Urothelium cell line (cell line): ENCODE data around the gene INTS7.

Source experiments
- DNase-seq: peaks from one replicate; pipeline ENCODE4 v3.0.0; 2011; ENCODE audit warnings: low spot score, mixed read lengths
- FAIRE-seq: peaks from 2 replicates; lab custom pipeline; 2011; peaks lifted over from hg19 to GRCh38; lab: Jason Lieb, UNC

The INTS7 gene, protein sequence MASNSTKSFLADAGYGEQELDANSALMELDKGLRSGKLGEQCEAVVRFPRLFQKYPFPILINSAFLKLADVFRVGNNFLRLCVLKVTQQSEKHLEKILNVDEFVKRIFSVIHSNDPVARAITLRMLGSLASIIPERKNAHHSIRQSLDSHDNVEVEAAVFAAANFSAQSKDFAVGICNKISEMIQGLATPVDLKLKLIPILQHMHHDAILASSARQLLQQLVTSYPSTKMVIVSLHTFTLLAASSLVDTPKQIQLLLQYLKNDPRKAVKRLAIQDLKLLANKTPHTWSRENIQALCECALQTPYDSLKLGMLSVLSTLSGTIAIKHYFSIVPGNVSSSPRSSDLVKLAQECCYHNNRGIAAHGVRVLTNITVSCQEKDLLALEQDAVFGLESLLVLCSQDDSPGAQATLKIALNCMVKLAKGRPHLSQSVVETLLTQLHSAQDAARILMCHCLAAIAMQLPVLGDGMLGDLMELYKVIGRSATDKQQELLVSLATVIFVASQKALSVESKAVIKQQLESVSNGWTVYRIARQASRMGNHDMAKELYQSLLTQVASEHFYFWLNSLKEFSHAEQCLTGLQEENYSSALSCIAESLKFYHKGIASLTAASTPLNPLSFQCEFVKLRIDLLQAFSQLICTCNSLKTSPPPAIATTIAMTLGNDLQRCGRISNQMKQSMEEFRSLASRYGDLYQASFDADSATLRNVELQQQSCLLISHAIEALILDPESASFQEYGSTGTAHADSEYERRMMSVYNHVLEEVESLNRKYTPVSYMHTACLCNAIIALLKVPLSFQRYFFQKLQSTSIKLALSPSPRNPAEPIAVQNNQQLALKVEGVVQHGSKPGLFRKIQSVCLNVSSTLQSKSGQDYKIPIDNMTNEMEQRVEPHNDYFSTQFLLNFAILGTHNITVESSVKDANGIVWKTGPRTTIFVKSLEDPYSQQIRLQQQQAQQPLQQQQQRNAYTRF

DNA sequence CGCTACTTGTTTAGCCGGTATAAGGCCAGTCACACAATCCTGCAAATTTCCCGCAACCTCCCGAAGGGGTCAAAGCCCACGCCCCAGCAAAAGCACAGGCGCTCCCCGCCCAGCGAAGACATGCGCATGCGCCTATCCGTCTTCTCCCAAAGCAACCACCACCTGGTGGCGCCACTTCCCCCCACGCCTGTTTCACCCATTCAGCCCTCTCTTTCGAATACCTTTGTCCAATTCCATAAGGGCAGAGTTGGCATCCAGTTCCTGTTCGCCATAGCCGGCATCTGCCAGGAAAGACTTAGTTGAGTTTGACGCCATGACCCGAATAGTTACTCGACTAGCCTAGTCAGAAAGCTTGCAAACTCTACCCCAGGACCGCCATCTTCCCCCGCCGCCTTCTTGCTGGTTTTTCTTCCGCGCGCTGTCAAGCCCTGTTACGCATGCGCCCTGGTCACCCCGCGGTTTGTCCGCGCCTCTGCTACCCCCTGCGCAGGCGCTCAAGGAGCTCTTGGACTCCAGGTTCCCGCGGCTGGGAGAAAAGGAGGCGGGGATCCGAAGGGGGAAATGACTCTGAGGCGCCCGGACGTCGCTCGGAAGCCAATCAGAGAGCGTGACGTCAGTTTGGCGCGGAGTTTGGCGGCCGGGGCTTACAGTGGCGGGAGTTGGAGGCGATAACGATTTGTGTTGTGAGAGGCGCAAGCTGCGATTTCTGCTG lies at the start of gene INTS7, which contains the start of gene DTL:
INTS7 (minus strand) TSS at position 435 of the 712 bp plus-strand sequence; CDS start at position 315, 120 bp downstream.
DTL (plus strand) TSS at position 626 of the 712 bp plus-strand sequence. CDS start 143 bp downstream, outside the sequence.
- peak; percentile 98 for DNase-seq
- FAIRE-seq = peak; percentile 73

DNA sequence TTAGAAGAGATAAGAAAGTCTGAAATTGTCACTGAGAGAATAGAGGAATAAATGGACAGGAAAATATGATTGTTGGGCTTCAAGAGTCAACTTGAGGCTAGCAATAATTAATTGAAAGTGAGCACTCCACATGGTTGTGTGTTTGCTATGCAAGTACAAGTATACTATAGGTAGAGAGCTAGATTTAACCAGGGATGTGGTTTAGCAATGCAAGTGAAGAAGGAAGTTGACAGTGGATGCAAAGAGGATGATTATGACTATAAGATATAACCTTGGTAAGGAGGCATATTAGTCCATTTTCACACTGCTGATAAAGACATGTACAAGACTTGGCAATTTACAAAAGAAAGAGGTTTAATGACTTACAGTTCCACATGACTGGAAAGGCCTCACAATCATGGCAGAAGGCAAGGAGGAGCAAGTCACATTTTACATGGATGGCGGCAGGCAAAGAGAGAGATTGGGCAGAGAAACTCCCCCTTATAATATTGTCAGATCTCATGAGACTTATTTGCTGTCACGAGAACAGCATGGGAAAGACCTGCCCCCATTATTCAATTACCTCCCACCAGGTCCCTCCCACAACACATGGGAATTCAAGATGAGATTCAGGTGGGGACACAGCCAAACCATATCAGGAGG lies 47.5 kb upstream of the INTS7 start:
- FAIRE-seq (no peak), DNase-seq (no peak)

DNA sequence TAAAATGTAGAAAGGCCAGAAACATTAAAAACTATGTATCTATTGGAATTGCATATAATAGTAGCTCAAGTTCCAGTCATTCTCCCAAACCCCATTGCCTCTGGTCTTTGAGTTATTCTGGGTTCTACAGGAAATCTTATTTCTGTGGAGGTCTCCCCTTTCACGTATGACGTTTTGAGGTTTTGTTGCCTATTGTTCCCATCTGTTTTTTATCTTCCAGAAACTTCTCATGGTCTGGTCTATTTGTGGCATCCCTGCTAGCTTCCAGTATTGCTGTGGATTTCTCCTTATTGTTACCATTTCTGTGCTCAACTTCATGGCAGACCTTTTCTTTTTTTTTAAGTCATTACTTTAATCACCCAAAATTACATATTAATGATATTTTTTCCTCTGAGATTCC lies 43.5 kb upstream of the INTS7 start:
- FAIRE-seq = no peak
- no peak for DNase-seq

DNA sequence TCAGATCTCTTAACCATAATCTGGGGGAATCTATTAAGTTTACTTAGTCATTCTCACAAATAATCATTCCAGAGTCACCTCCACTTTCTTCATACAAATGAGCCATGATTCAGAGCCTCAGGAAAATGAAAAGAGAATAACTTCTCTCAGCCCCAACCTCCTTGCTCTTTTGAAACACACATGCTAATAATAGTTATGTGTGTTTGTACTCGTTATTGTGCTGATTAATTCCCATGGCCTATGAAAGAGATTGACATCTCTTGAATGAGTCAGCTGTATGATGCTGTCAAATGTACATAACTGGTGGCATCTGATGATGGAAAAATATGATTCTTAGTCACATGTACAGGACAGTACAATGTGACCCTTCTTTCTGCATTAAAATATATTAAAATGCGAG lies 41.7 kb upstream of the INTS7 start:
- no peak for DNase-seq
- FAIRE-seq = no peak

DNA sequence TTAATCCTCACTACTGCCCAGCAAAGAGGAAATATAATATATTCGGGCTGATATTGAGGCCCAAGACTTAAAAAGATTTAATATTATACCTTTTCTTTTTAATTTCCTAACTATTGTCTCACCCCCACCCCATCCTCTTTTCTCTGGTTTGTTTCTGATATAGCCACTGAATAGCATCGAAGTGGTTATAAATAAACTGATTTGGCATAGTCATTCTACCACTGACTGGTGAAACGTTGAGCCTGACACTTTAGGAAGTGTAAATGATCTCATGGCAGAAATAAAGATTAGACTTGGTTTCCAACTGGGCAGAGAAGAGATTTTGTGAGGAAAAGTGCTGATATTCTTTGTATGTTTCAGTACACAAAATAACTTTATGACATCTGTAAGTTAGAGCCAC lies 39.5 kb upstream of the INTS7 start:
- FAIRE-seq = no peak
- DNase-seq = no peak

DNA sequence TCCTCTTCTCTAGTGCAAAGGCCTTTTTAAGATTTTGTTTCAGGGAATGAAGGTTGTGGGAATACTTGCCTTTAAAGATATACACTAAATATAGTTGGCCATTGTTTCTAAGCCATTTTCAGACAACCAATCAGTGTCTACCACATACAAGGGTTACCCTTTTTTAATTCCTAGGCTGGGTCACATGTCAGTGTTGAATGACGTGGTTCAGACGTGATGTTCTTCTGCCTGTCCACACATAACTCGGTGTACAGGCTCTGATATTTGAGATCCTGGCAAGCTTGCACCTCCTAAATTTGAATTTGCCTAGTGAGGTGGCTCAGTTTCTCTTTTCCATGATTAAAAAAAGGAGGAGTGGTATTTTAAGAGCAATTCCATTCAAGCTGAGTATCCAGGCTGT lies 39.0 kb upstream of the INTS7 start:
- DNase-seq (no peak), FAIRE-seq (no peak)

DNA sequence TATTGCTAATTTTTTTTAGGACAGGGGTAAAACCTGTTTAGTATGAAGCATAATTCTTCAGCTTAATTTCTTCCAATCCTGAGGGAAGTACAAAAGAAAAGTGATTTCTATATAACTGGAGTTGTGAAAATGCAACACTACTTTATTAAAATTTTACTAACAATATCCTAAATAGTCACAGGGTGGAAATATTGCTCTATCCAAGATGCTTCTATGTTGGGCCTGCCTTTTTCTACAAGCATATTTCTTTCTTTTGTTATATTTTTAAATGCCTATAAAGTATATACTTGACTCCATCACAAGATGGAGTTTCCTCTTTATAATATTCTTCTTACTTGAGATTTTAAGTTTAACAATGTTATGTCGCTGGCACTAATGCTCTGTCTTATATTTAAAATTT lies 38.1 kb upstream of the INTS7 start:
- no peak for FAIRE-seq

DNA sequence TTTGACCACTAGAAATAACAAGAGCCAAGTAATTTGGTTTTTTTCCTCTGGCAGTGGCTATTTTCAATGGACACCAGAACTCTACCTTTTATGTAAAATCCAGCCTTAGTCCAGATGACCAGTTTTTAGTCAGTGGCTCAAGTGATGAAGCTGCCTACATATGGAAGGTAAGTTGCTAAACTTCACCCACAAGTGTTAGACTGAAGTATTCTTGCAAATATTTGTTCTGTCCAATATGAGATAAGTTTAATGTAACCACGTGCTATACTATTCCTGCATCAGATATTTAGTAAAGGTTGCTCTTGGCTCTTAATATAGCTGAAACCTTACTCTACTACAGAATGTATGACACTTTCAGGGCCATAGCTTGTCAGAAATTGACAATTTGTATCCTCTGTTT lies 36.7 kb upstream of the INTS7 start:
- no peak for DNase-seq
- FAIRE-seq = no peak

More for the DNA sequence above, 38.1 kb upstream of the INTS7 start:
- DNase-seq = no peak

DNA sequence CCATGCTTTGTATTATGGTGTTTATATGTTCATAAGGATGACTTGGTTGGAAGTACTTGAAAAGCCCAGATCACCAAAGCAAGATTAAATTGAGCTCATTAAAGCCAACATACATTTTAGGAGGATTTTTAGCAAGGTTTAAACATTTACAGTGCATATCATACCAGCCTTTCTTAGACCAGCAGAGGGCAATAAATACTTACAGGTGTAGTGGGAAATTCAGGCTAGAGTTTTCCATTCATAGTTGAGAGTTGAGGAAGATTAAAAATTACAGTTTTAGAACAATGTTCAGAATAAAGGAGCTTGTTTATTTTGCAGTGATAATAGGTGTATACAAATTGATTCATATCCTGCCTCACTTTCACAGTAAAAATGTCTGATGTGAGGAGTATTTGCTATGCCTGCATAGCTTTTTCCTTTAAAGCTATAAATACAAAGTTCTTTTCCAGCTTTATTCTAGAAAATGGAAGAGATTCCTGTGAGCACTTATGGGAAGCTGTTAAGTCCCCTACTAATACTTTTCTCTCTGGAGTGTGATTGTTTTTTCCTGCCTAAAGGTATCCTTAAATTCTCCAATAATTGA lies 35.5 kb upstream of the INTS7 start:
- DNase-seq (no peak), FAIRE-seq (no peak)

DNA sequence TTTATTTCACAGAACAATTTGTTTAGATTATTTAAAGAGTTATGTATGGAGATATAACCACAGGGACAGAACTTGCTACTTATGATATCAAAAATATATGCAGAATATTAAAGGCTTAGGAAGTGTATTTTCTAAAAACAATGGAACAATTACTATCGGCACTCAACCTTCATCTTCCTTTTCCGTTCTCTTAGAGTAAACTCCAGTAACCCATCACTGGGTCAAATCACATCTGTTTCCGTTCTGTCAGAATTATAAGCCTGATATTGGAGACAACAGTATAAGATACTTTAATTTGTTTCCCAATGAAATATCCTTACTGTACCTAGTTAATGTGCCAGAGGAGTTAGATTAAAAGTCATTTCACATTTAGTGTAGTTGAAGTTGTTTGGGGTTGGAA lies 32.4 kb upstream of the INTS7 start:
- DNase-seq = no peak
- no peak for FAIRE-seq

DNA sequence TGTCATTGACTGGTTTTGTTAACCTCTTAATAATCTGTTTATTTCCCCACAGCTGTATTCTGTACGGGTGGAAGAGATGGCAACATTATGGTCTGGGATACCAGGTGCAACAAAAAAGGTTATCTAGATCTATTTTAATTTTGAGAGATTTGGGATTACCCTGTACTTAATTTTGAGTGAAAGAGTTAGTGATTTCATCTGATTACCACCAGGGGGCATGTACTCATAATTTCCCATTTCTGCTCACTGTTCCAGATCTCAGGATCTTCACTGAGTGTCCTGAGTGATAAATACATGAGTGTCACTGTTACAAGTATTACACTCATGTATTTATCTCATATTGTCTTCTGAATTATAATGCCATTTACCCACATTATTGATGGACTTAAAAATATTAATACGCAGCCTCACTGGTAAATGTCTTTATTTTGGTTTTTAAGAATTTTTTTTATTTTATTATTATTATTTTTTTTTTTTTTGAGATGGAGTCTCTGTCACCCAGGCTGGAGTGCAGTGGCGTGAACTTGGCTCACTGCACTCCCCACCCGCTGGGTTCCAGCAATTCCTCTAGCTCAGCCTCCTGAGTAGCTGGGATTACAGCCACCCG lies 27.6 kb upstream of the INTS7 start:
- FAIRE-seq = no peak
- peak; percentile 25 for DNase-seq

DNA sequence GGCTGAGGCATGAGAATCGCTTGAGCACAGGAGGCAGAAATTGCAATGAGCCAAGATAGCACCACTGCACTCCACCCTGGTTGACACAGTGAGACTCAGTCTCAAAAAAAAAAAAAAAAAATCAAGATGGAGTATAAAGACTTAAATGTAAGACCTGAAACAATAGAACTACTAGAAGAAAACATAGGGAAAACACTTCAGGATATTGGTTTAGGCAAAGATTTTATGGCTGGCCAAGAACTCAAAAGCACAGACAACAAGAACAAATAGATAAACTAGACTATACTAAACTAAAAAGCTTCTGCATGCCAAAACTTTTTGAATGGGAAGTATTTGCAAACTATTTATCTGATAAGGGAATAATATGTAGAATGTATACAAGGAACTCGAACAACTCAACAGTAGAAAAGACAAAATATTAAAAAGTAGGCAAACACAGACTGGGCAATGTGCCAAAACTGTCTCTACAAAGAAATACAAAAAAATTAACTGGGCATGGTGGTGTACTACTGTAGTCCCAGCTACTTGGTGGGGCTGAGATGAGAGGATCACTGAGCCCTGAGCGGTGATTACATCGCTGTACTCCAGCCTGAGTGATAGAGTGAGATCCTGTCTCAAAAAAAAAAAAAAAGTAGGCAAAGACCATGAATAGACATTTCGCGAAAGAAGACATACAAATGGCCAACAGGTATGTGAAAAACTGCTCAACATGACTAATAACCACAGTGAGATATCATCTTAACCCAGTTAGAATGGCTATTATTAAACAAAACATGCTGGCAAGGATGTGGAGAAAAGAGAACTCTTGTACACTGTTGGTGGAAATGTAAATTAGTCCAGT lies 25.5 kb upstream of the INTS7 start:
- DNase-seq (no peak), FAIRE-seq (no peak)

DNA sequence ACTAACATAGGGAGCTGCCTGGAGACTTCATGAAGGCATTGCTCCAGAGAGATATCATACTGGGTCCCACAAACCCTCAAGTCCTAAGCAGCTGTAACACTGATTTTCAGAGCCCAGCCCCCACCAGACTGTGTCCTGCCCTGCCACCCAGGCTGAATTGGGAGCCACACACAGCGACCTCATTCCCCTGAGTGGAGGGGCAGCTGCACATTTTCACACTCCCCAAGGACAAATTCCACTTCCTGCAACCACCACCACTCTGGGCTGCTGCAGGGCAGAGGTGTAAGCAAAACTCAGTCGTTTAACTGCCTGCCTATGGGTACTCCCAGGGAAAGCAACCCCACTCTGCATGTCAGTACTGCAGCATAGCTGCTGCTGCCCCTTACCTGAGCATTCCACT lies 20.0 kb upstream of the INTS7 start:
- FAIRE-seq = no peak
- no peak for DNase-seq

DNA sequence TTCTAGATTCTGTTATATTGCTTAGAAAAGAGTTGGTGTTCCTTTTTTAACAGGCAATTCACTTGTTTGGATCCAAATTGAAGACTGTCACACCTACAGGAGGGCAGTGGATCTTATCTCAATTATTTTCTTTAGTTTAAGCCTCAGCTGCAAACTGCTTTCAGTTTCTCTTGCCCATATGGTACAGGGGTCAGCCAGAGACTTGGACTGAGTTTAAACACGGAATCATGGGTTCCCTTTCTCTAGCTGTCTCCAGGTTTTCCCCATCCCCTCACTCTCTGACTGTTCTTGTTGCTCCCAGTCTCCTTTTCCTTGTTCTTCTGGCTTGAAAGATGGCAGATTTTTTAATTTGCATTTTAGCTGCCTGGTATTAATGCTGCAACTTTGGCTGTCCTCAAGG lies 18.6 kb upstream of the INTS7 start:
- no peak for DNase-seq
- FAIRE-seq = no peak

DNA sequence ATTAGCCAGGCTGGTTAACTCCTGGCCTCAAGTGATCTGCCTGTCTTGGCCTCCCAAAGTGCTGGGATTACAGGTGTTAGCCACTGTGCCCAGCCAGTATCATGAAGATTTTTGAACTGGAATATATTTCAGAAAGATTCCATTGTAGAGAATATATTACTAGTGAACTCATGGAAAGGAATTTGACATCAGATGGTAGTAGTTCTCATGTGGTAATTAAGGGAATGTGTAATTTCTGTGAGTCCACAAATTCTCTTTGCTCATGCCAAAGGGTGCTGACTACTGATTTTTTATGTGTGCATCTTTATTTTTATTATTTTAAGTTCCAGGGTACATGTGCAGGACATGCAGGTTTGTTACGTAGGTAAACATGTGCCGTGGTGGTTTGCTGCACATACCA lies 10.6 kb upstream of the INTS7 start:
- DNase-seq = no peak
- no peak for FAIRE-seq

DNA sequence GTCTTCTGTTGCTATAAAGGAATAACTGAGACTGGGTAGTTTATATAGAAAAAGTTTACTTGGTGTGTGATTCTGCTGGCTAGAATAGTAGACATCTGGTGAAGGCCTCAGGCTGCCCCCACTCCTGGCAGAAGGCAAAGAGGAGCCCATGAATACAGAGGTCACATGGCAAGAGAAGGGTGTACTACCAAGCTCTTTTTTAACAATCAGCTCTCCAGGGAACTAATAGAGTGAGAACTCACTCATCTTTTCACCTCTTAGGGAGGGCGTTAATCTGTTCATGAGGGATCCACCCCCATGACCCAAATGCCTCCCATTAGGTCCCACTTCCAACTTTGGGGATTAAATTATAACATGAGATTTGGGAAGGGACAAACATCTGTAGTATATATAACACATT lies 9.5 kb upstream of the INTS7 start:
- no peak for FAIRE-seq
- no peak for DNase-seq

DNA sequence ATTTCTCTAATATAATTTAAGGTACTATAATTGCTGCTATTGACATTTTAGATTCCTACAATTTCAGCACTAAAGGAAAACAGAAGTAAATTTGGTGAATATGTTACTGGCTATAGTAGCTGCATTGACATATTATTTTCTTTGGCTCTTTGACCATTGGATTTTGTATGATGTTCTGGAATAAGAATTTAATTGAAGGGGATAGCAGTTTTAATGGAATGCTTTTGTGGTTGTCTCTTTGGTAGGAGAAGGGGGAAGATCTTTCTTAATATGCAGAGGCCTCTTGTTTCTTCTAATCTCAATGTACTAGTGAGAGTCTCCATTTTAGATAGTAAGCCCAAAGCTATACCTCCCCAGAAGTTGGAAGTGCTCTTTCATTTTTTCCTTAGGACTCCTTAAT lies 7.1 kb upstream of the INTS7 start:
- no peak for DNase-seq
- no peak for FAIRE-seq

DNA sequence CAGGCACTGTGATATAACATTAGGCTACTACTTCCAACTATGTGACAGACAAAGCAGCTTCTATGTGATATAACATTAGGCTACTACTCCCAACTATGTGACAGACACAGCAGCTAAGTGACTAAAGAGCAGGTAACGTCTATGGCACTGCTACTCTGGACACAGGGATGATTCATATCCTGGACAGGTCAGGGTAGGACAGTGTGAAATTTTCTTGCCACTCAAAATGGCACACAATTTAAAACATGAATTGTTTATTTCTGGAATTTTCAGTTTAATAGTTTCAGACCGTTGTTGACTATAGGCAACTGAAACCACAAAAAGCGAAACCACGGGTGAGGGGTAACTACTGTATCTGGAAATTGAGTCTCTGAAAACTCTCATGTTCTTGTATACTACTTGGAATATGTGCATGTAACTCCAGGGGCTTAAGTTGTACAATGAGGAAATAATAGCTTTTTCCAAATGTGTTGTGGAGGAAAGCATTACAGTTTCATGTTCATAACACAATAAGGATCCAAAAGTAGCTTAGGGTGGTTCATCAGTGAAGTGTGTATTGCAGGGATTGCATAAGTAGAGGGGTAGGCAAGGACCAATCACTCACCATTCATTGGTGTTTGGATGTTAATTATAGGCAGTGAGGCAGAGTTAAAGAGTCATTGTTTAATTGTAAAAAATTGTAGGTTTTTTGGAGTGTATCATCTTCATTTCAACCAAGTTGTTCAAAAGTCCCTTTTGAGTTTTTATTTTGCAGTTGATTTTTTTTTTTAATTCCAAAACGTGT lies 5.5 kb upstream of the INTS7 start:
- FAIRE-seq (peak; percentile 52), DNase-seq (no peak)
